HEK293 (cell line): ENCODE data around the gene PKNOX2.

Experiments used
- CTCF ChIA-PET: fragments of 350-600 bp; formaldehyde crosslinking; extraction: SDS; loops from one replicate; lab custom pipeline; 2021; ENCODE audit warnings: antibody characterized with exemption; lab: Yijun Ruan, JAX
- POLR2A ChIA-PET: fragments of 300-600 bp; formaldehyde crosslinking; extraction: SDS; loops from one replicate; lab custom pipeline; 2020; ENCODE audit warnings: antibody characterized with exemption, inconsistent platforms; lab: Yijun Ruan, JAX
- H3K27ac ChIP-seq: fragments of 200-500 bp; sonication (Bioruptor generic); 2 replicates; pipeline ENCODE4 v1.5.1; 2014; ENCODE audit warnings: low read depth, low read length, control low read depth, inconsistent platforms; ENCODE audit errors: extremely low read depth
- H3K36me3 ChIP-seq, 2 experiments: fragments of 200-500 bp in 1 of 2; sonication (Bioruptor generic) in 1 of 2; 1 replicate in 1 of 2; 2 replicates in 1 of 2; pipeline ENCODE4 v1.5.1; 2014 to 2017; ENCODE audit warnings: inconsistent platforms in 2 of 2, low read length in 2 of 2; ENCODE audit not compliant: control insufficient read depth in 2 of 2, insufficient read depth in 1 of 2
- H3K4me1 ChIP-seq: fragments of 200-500 bp; sonication (Bioruptor generic); 2 replicates; pipeline ENCODE4 v1.5.1; 2014; ENCODE audit warnings: mild to moderate bottlenecking, low read length, inconsistent platforms; ENCODE audit not compliant: control insufficient read depth, insufficient read depth
- H3K4me3 ChIP-seq: 2 replicates; pipeline ENCODE4 v1.5.1; 2011; ENCODE audit warnings: low read depth, mild to moderate bottlenecking, control low read depth, low read length, moderate library complexity
- H3K9me3 ChIP-seq: fragments of 200-500 bp; sonication (Bioruptor generic); 2 replicates; pipeline ENCODE4 v1.5.1; 2014; ENCODE audit warnings: low read depth, low read length, inconsistent platforms; ENCODE audit not compliant: control insufficient read depth, insufficient read depth
- AEBP2 ChIP-seq: fragments of 450-650 bp; formaldehyde crosslinking; IDR thresholded peaks from 2 replicates; pipeline ENCODE4 v1.5.1; 2016; ENCODE audit warnings: missing biosample characterization, missing genetic modification characterization, borderline replicate concordance
- IKZF3 ChIP-seq: fragments of 450-650 bp; IDR thresholded peaks from 2 replicates; pipeline ENCODE4 v1.5.0; 2018; ENCODE audit warnings: missing biosample characterization, mild to moderate bottlenecking, missing genetic modification characterization, moderate library complexity
- OSR2 ChIP-seq: fragments of 450-650 bp; formaldehyde crosslinking; IDR thresholded peaks from 2 replicates; pipeline ENCODE4 v1.5.1; 2016; ENCODE audit warnings: missing biosample characterization, missing genetic modification characterization
- SP2 ChIP-seq: fragments of 450-650 bp; formaldehyde crosslinking; IDR thresholded peaks from 2 replicates; pipeline ENCODE4 v1.5.1; 2016; ENCODE audit warnings: missing biosample characterization, missing genetic modification characterization
- TRIM28 ChIP-seq: IDR thresholded peaks from 2 replicates; pipeline ENCODE4 v1.6.1; 2011; ENCODE audit warnings: low read length, control low read depth, borderline replicate concordance
- ZBTB1 ChIP-seq: fragments of 450-650 bp; formaldehyde crosslinking; IDR thresholded peaks from 2 replicates; pipeline ENCODE4 v1.5.1; 2016; ENCODE audit warnings: missing biosample characterization, missing genetic modification characterization
- ZBTB26 ChIP-seq: fragments of 450-650 bp; formaldehyde crosslinking; optimal IDR thresholded peaks from 2 replicates; pipeline ENCODE3; 2016; ENCODE audit warnings: missing biosample characterization, mild to moderate bottlenecking, missing genetic modification characterization
- ZBTB8A ChIP-seq: fragments of 450-650 bp; formaldehyde crosslinking; IDR thresholded peaks from 2 replicates; pipeline ENCODE4 v1.5.1; 2016; ENCODE audit warnings: missing biosample characterization, missing genetic modification characterization
- ZFHX2 ChIP-seq: fragments of 450-650 bp; formaldehyde crosslinking; conservative IDR thresholded peaks from 2 replicates; pipeline ENCODE4 v1.5.1; 2016; ENCODE audit warnings: missing biosample characterization, missing genetic modification characterization
- ZNF146 ChIP-seq: fragments of 450-650 bp; formaldehyde crosslinking; IDR thresholded peaks from 2 replicates; pipeline ENCODE4 v1.5.1; 2016; ENCODE audit warnings: missing biosample characterization, missing genetic modification characterization
- ZNF174 ChIP-seq: fragments of 450-650 bp; formaldehyde crosslinking; IDR thresholded peaks from 2 replicates; pipeline ENCODE4 v1.5.0; 2017; ENCODE audit warnings: missing biosample characterization, mild to moderate bottlenecking, missing genetic modification characterization
- ZNF19 ChIP-seq: fragments of 450-650 bp; formaldehyde crosslinking; IDR thresholded peaks from 2 replicates; pipeline ENCODE4; 2016; ENCODE audit warnings: missing biosample characterization, missing genetic modification characterization, low read depth
- ZNF501 ChIP-seq: fragments of 450-650 bp; formaldehyde crosslinking; IDR thresholded peaks from 2 replicates; pipeline ENCODE4 v1.5.1; 2016; ENCODE audit warnings: missing biosample characterization, missing genetic modification characterization
- ZNF621 ChIP-seq: fragments of 450-650 bp; formaldehyde crosslinking; IDR thresholded peaks from 2 replicates; pipeline ENCODE4 v1.5.1; 2017; ENCODE audit warnings: missing biosample characterization, missing genetic modification characterization
- ZNF654 ChIP-seq: fragments of 450-650 bp; formaldehyde crosslinking; IDR thresholded peaks from 2 replicates; pipeline ENCODE4 v1.5.1; 2016; ENCODE audit warnings: low read depth, missing biosample characterization, missing genetic modification characterization
- ZNF701 ChIP-seq: fragments of 450-650 bp; formaldehyde crosslinking; IDR thresholded peaks from 2 replicates; pipeline ENCODE4 v1.5.1; 2016; ENCODE audit warnings: missing biosample characterization, missing genetic modification characterization
- ZNF707 ChIP-seq: fragments of 450-650 bp; formaldehyde crosslinking; IDR thresholded peaks from 2 replicates; pipeline ENCODE4 v1.5.1; 2016; ENCODE audit warnings: missing biosample characterization, missing genetic modification characterization
- ZNF792 ChIP-seq: fragments of 450-650 bp; formaldehyde crosslinking; IDR thresholded peaks from 2 replicates; pipeline ENCODE4 v1.5.1; 2016; ENCODE audit warnings: missing biosample characterization, missing genetic modification characterization
- TF ChIP-seq, protein P1 (sequence below): fragments of 450-650 bp; formaldehyde crosslinking; IDR thresholded peaks from 2 replicates; pipeline ENCODE4 v1.5.1; 2016; ENCODE audit warnings: missing biosample characterization, missing genetic modification characterization

PKNOX2 gene

GRCh38 chr11:125398994-125399640, 234.6 kb downstream of the PKNOX2 start (continued):
- no peak for TF ChIP-seq AEBP2 (tag by site-specific recombination)
- no peak for TF ChIP-seq SP2 (tag by site-specific recombination)
- TF ChIP-seq ZFHX2 (tag by site-specific recombination): no peak
- TF ChIP-seq ZNF792 (tag by site-specific recombination): no peak
- no peak for TF ChIP-seq ZBTB1 (tag by site-specific recombination)
- no peak for TF ChIP-seq IKZF3 (tag by site-specific recombination)

- H3K4me3 ChIP-seq: no peak overlapping the region
- no peak for TF ChIP-seq ZNF621 (tag by site-specific recombination)
- no peak for TF ChIP-seq ZNF654 (tag by site-specific recombination)
- TF ChIP-seq, protein P1, sequence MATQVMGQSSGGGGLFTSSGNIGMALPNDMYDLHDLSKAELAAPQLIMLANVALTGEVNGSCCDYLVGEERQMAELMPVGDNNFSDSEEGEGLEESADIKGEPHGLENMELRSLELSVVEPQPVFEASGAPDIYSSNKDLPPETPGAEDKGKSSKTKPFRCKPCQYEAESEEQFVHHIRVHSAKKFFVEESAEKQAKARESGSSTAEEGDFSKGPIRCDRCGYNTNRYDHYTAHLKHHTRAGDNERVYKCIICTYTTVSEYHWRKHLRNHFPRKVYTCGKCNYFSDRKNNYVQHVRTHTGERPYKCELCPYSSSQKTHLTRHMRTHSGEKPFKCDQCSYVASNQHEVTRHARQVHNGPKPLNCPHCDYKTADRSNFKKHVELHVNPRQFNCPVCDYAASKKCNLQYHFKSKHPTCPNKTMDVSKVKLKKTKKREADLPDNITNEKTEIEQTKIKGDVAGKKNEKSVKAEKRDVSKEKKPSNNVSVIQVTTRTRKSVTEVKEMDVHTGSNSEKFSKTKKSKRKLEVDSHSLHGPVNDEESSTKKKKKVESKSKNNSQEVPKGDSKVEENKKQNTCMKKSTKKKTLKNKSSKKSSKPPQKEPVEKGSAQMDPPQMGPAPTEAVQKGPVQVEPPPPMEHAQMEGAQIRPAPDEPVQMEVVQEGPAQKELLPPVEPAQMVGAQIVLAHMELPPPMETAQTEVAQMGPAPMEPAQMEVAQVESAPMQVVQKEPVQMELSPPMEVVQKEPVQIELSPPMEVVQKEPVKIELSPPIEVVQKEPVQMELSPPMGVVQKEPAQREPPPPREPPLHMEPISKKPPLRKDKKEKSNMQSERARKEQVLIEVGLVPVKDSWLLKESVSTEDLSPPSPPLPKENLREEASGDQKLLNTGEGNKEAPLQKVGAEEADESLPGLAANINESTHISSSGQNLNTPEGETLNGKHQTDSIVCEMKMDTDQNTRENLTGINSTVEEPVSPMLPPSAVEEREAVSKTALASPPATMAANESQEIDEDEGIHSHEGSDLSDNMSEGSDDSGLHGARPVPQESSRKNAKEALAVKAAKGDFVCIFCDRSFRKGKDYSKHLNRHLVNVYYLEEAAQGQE (tag by site-specific recombination): no peak
- no peak for TF ChIP-seq ZBTB26 (tag by site-specific recombination)
- TF ChIP-seq OSR2 (tag by site-specific recombination): no peak
- no peak for TF ChIP-seq ZNF701
- no peak for TF ChIP-seq ZNF707
- TF ChIP-seq ZNF174 (tag by site-specific recombination): no peak
- no peak for TF ChIP-seq ZNF501 (tag by site-specific recombination)
- no peak for TF ChIP-seq ZBTB8A (tag by site-specific recombination)
- TF ChIP-seq ZNF19 (tag by site-specific recombination): no peak
- no peak for TF ChIP-seq TRIM28
- TF ChIP-seq ZNF146 (tag by site-specific recombination): no peak
- no peaks in the 10 kb centered on the region for H3K4me1 ChIP-seq
- H3K9me3 ChIP-seq: no peaks in the 10 kb centered on the region
- H3K27ac ChIP-seq: no peak overlapping the region
- POLR2A ChIA-PET: no interaction called here
- CTCF ChIA-PET: interaction anchor here (1.0 to 1.5 kb wide), 2 partner anchors 15 to 309 kb away, joined by 3 read pairs; no protein-coding TSS in a partner anchor
- H3K36me3 ChIP-seq: peaks cover 0 to 12% of the 10 kb centered on the region in 2 experiments; a peak in 1 of 3 replicates
Observed at GRCh38 chr11:125399945-125400344, 235.4 kb downstream of the PKNOX2 start.
